Astrocyte (in vitro differentiated cells and primary cell): Measurements from ENCODE around the gene TMEM132E.

Experiments
- CTCF ChIP-seq: IDR thresholded peaks from 2 replicates; pipeline ENCODE4 v1.5.1; 2011; ENCODE audit warnings: low read depth, mild to moderate bottlenecking, inconsistent platforms, low read length, moderate library complexity; ENCODE audit not compliant: insufficient read depth
- EZH2 ChIP-seq: IDR thresholded peaks from 2 replicates; pipeline ENCODE4 v1.6.1; 2012; ENCODE audit warnings: mild to moderate bottlenecking, low read length, inconsistent platforms; ENCODE audit not compliant: insufficient read depth

- no peak for TF ChIP-seq CTCF
- TF ChIP-seq EZH2, result no peak
Observed at GRCh38 chr17:34658811-34659560, 79.6 kb downstream of the TMEM132E start.
